ENCODE data around the gene ITGB2.
A peak's percentile ranks its signal among the peaks of the same experiment; 100 is the strongest.

Gene ITGB2

DNA sequence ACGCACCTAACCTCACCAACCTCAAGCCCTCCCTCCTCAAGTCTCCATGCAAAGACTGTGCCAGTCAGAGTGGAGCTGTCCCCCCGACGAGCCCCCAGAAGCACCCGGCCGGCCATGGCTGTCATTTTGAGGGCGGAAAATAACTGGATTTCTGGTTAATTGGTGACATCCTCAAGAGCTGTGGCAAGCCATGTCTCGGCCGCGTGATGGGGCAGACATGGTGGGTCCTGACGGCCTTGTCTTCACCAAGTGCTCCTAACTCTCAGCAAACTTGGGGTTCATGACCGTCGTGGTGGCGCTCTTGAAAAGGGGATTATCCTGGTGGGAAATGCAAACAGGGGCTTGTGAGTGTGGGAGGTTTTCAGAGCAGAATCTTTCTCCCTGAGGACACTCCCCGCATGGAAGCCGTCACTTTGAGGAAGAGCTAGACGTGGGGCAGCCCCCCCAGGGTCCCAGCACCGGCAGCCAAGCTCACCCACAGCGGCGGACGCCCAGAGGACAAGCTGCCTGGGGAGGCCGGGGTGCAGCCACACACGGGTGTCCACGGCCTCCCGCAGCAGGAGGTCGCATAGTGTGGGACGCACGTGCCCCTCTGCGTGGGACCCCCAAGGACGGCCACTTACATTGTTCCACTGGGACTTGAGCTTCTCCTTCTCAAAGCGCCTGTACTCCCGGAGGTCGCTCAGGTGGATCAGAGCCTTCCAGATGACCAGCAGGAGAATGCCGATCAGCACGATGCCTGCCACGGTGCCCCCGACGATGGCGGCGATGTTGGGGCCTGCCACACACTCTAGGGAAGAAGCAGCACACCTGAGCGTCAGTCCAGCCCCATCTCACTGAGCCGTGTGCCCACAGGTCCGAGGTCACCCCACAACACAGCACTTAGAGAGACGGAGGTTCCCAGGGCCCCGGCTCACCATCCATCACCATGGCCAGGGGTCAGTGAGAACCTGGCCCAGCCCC, 34.3 kb downstream of the ITGB2 start:
- Histone ChIP-seq H3K4me1 (ENCODE audit: control insufficient read depth in 1 of 2, insufficient read depth in 2 of 2, low read length in 2 of 2) (peaks cover 3 to 8% of the 10 kb centered on the region in 2 experiments), H3K23ac (ENCODE audit: low read length) (no peak overlapping the region), H3K36me3 (ENCODE audit: control insufficient read depth in 1 of 2, insufficient read depth in 2 of 2, low read length in 2 of 2) (no peaks in the 10 kb centered on the region), H2AK5ac (ENCODE audit: low read length) (no peak overlapping the region), H3K4me2 (ENCODE audit: low read length) (no peak overlapping the region), H3K14ac (ENCODE audit: low read length) (no peak overlapping the region), H2BK120ac (ENCODE audit: insufficient read depth, low read length, poor library complexity) (no peak overlapping the region), H2BK12ac (ENCODE audit: low read length) (no peak overlapping the region), H3K27me3 (ENCODE audit: insufficient read depth, low read length) (no peaks in the 10 kb centered on the region), H4K8ac (ENCODE audit: low read depth, low read length) (no peak overlapping the region), H3K27ac (ENCODE audit: low read depth, low read length) (no peak overlapping the region), H3K18ac (ENCODE audit: low read length) (no peak overlapping the region), H2BK5ac (ENCODE audit: low read depth, low read length, poor library complexity) (no peak overlapping the region), H4K12ac (ENCODE audit: low read depth, low read length) (no peak overlapping the region), H3K79me2 (ENCODE audit: control insufficient read depth, insufficient read depth, low read length, poor library complexity) (no peaks in the 10 kb centered on the region), H3K4me3 (ENCODE audit: low read depth, low read length) (peak overlapping the region; percentile 5), H3K79me1 (ENCODE audit: low read length) (no peaks in the 10 kb centered on the region), H3K9ac (ENCODE audit: low read length) (no peak overlapping the region), H2AFZ (ENCODE audit: insufficient read depth, low read length, poor library complexity) (no peak overlapping the region), H3K9me3 (ENCODE audit: insufficient read depth, low read depth, low read length) (peaks cover 3% of the 10 kb centered on the region), H3K4ac (ENCODE audit: low read depth, low read length) (no peak overlapping the region), H4K91ac (ENCODE audit: low read depth, low read length) (no peak overlapping the region)
- no peak for DNase-seq
- WGBS (ENCODE audit: extremely low coverage, insufficient coverage, insufficient read length): no CpG with 5 or more reads among the region's 44 CpGs

DNA sequence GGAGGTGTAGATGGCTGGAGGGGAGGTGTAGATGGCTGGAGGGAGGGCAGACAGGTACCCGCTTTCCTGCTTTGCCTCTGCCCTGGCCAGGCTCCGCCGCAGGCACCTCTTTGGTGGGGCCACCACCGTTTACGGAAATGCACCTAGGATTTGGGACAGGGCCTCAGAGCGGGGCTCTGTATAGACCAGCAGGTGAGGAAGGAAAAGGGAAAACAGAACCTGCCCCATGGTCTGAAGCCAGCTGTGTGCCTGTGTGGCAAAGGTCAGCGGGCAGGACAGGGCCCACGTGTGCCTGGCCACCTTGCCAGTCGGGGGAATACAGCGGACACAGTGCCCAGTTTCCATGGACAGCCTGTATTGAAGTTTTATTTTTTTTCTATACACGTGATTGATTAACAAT, 35.1 kb downstream of the ITGB2 start:
- H2AFZ ChIP-seq (ENCODE audit: insufficient read depth, low read length, poor library complexity): no peak overlapping the region

DNA sequence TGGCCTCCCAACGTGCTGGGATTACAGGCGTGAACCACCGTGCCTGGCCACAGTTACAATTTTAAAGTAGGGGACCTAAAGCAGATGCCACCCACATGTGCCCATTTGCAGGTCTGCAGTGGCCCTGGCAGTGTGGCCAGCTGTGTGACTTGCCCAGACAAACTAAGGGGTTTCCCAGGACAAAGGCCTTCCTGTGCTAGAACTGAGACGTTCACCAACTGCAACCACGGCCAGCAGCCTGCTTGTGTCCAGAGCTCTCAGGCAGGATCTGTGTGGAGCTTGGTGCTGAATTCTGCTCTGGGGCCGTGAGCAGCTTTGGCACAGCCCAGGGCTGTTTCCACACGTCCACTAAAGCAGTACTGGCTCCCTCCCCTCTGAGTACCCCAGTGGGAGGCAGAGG, 36.6 kb downstream of the ITGB2 start:
- H4K12ac ChIP-seq (ENCODE audit: low read depth, low read length): no peak overlapping the region
- no peak overlapping the region for H3K23ac ChIP-seq (ENCODE audit: low read length)

More for the DNA sequence above, 35.1 kb downstream of the ITGB2 start:
- Histone ChIP-seq H3K79me2 (ENCODE audit: control insufficient read depth, insufficient read depth, low read length, poor library complexity) (no peaks in the 10 kb centered on the region), H4K12ac (ENCODE audit: low read depth, low read length) (no peak overlapping the region), H2BK120ac (ENCODE audit: insufficient read depth, low read length, poor library complexity) (no peak overlapping the region), H3K23ac (ENCODE audit: low read length) (no peak overlapping the region), H3K9ac (ENCODE audit: low read length) (no peak overlapping the region), H2BK5ac (ENCODE audit: low read depth, low read length, poor library complexity) (no peak overlapping the region), H3K4me1 (ENCODE audit: control insufficient read depth in 1 of 2, insufficient read depth in 2 of 2, low read length in 2 of 2) (peaks cover 4 to 8% of the 10 kb centered on the region in 2 experiments), H3K36me3 (ENCODE audit: control insufficient read depth in 1 of 2, insufficient read depth in 2 of 2, low read length in 2 of 2) (no peaks in the 10 kb centered on the region), H4K91ac (ENCODE audit: low read depth, low read length) (no peak overlapping the region), H2BK12ac (ENCODE audit: low read length) (no peak overlapping the region), H3K9me3 (ENCODE audit: insufficient read depth, low read depth, low read length) (peaks cover 3% of the 10 kb centered on the region), H3K4me2 (ENCODE audit: low read length) (no peak overlapping the region), H3K79me1 (ENCODE audit: low read length) (no peaks in the 10 kb centered on the region), H3K27me3 (ENCODE audit: insufficient read depth, low read length) (no peaks in the 10 kb centered on the region), H3K14ac (ENCODE audit: low read length) (no peak overlapping the region), H3K4ac (ENCODE audit: low read depth, low read length) (no peak overlapping the region), H3K18ac (ENCODE audit: low read length) (no peak overlapping the region), H3K27ac (ENCODE audit: low read depth, low read length) (no peak overlapping the region), H4K8ac (ENCODE audit: low read depth, low read length) (no peak overlapping the region), H2AK5ac (ENCODE audit: low read length) (no peak overlapping the region), H3K4me3 (ENCODE audit: low read depth, low read length) (no peak overlapping the region)
- no CpG with 5 or more reads among the region's 11 CpGs for WGBS (ENCODE audit: extremely low coverage, insufficient coverage, insufficient read length)
- no peak for DNase-seq

DNA sequence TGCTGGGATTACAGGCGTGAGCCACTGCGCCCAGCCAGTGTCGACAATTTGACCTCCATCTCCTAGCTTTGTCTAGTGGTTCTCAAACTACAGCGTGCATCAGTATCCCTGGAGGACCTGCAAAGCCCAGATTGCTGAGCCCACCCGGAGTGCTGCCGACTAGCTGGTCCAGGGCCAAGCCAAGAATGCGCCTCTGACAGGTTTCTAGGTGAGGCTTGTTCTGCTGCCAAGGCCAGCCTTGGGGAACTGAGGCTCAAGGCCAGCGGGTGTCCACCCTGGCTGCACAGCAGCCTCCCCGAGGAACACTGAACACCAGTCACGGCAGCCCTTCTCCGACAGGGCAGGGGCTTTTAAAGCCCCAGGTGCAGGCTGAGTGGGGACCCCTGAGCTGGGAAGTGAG, 37.4 kb downstream of the ITGB2 start:
- Histone ChIP-seq H4K8ac (ENCODE audit: low read depth, low read length) (no peak overlapping the region), H4K12ac (ENCODE audit: low read depth, low read length) (no peak overlapping the region), H3K18ac (ENCODE audit: low read length) (no peak overlapping the region), H3K27ac (ENCODE audit: low read depth, low read length) (no peak overlapping the region), H2BK120ac (ENCODE audit: insufficient read depth, low read length, poor library complexity) (no peak overlapping the region), H3K9ac (ENCODE audit: low read length) (no peak overlapping the region), H3K36me3 (ENCODE audit: control insufficient read depth in 1 of 2, insufficient read depth in 2 of 2, low read length in 2 of 2) (no peaks in the 10 kb centered on the region), H3K14ac (ENCODE audit: low read length) (no peak overlapping the region), H2BK5ac (ENCODE audit: low read depth, low read length, poor library complexity) (no peak overlapping the region), H3K23ac (ENCODE audit: low read length) (no peak overlapping the region), H3K9me3 (ENCODE audit: insufficient read depth, low read depth, low read length) (peaks cover 2% of the 10 kb centered on the region), H2AFZ (ENCODE audit: insufficient read depth, low read length, poor library complexity) (no peak overlapping the region), H3K79me2 (ENCODE audit: control insufficient read depth, insufficient read depth, low read length, poor library complexity) (no peaks in the 10 kb centered on the region), H4K91ac (ENCODE audit: low read depth, low read length) (no peak overlapping the region), H3K4me2 (ENCODE audit: low read length) (no peak overlapping the region), H3K4me1 (ENCODE audit: control insufficient read depth in 1 of 2, insufficient read depth in 2 of 2, low read length in 2 of 2) (peaks cover 4 to 8% of the 10 kb centered on the region in 2 experiments), H3K4ac (ENCODE audit: low read depth, low read length) (no peak overlapping the region), H3K27me3 (ENCODE audit: insufficient read depth, low read length) (no peaks in the 10 kb centered on the region), H2AK5ac (ENCODE audit: low read length) (no peak overlapping the region), H3K79me1 (ENCODE audit: low read length) (no peaks in the 10 kb centered on the region), H3K4me3 (ENCODE audit: low read depth, low read length) (no peak overlapping the region), H2BK12ac (ENCODE audit: low read length) (no peak overlapping the region)
- DNase-seq: no peak
- WGBS (ENCODE audit: extremely low coverage, insufficient coverage, insufficient read length): no CpG with 5 or more reads among the region's 11 CpGs

More for the DNA sequence above, 36.6 kb downstream of the ITGB2 start:
- H2AFZ ChIP-seq (ENCODE audit: insufficient read depth, low read length, poor library complexity): no peak overlapping the region
- no peak overlapping the region for H3K4me2 ChIP-seq (ENCODE audit: low read length)
- no peak overlapping the region for H3K4me3 ChIP-seq (ENCODE audit: low read depth, low read length)
- no peaks in the 10 kb centered on the region for H3K79me2 ChIP-seq (ENCODE audit: control insufficient read depth, insufficient read depth, low read length, poor library complexity)
- H3K9ac ChIP-seq (ENCODE audit: low read length): no peak overlapping the region
- H3K18ac ChIP-seq (ENCODE audit: low read length): no peak overlapping the region
- H3K27me3 ChIP-seq (ENCODE audit: insufficient read depth, low read length): no peaks in the 10 kb centered on the region
- no peak overlapping the region for H3K4ac ChIP-seq (ENCODE audit: low read depth, low read length)
- DNase-seq: no peak
- no CpG with 5 or more reads among the region's 7 CpGs for WGBS (ENCODE audit: extremely low coverage, insufficient coverage, insufficient read length)
- H2BK12ac ChIP-seq (ENCODE audit: low read length): no peak overlapping the region
- peaks cover 2% of the 10 kb centered on the region for H3K9me3 ChIP-seq (ENCODE audit: insufficient read depth, low read depth, low read length)
- H3K36me3 ChIP-seq (ENCODE audit: control insufficient read depth in 1 of 2, insufficient read depth in 2 of 2, low read length in 2 of 2): no peaks in the 10 kb centered on the region
- H2AK5ac ChIP-seq (ENCODE audit: low read length): no peak overlapping the region
- H4K91ac ChIP-seq (ENCODE audit: low read depth, low read length): no peak overlapping the region
- H3K27ac ChIP-seq (ENCODE audit: low read depth, low read length): no peak overlapping the region
- no peak overlapping the region for H3K14ac ChIP-seq (ENCODE audit: low read length)
- no peaks in the 10 kb centered on the region for H3K79me1 ChIP-seq (ENCODE audit: low read length)
- no peak overlapping the region for H2BK5ac ChIP-seq (ENCODE audit: low read depth, low read length, poor library complexity)
- peaks cover 4 to 8% of the 10 kb centered on the region in 2 experiments for H3K4me1 ChIP-seq (ENCODE audit: control insufficient read depth in 1 of 2, insufficient read depth in 2 of 2, low read length in 2 of 2)
- H4K8ac ChIP-seq (ENCODE audit: low read depth, low read length): no peak overlapping the region
- no peak overlapping the region for H2BK120ac ChIP-seq (ENCODE audit: insufficient read depth, low read length, poor library complexity)
